Measurements from ENCODE around the gene SCYGR3. TPM values are rescaled to one million over a fixed set of nuclear protein-coding genes. Genes with fewer than 3 reads are reported as not detected.
"Not testable (repeated sequence)": the region's sequence is repeated elsewhere in the genome, so short reads cannot be mapped to it uniquely, and the experiment has no call there.

The SCYGR3 gene
- total RNA-seq, 2 donors from 2014 or later: not detected

- Mint-ChIP-seq H3K36me3 (no peaks in the 10 kb centered on the region), H3K9me3 (no peaks in the 10 kb centered on the region), H3K27ac (no peak within 1 kb of the TSS)
- no peak for ATAC-seq
- no peak for DNase-seq (ENCODE audit: low spot score in 2 of 2)
Measured at GRCh38 chr2:227617316-227618230, 2.9 kb upstream of the SCYGR3 start, which contains the start of gene SCYGR4. SCYGR4 (plus strand) TSS chr2:227617498; CDS start chr2:227617498, 0 bp downstream.

- H3K27ac Mint-ChIP-seq: no peak overlapping the region
- ATAC-seq (no peak), DNase-seq (ENCODE audit: low spot score in 2 of 2) (no peak)
- no peaks in the 10 kb centered on the region for H3K9me3 Mint-ChIP-seq
- no peaks in the 10 kb centered on the region for H3K36me3 Mint-ChIP-seq
Measured at GRCh38 chr2:227616631-227617030, 2.0 kb upstream of the SCYGR3 start.

- Mint-ChIP-seq H3K9me3 (no peaks in the 10 kb centered on the region), H3K27ac (no peak overlapping the region), H3K36me3 (no peaks in the 10 kb centered on the region)
- DNase-seq (ENCODE audit: low spot score in 2 of 2): no peak
- ATAC-seq: no peak
Measured at GRCh38 chr2:227615906-227616305, 1.3 kb upstream of the SCYGR3 start.

- Mint-ChIP-seq H3K9me3 (no peaks in the 10 kb centered on the region), H3K36me3 (no peaks in the 10 kb centered on the region), H3K27ac (no peak overlapping the region)
- DNase-seq (ENCODE audit: low spot score in 2 of 2) (no peak), ATAC-seq (no peak)
Measured at GRCh38 chr2:227615181-227615580, 541 bp upstream of the SCYGR3 start.

- no peak overlapping the region for H3K27ac Mint-ChIP-seq
- H3K36me3 Mint-ChIP-seq: no peaks in the 10 kb centered on the region
- DNase-seq (ENCODE audit: low spot score in 2 of 2) (no peak), ATAC-seq (no peak)
- no peaks in the 10 kb centered on the region for H3K9me3 Mint-ChIP-seq
Measured at GRCh38 chr2:227614246-227614645, 394 bp downstream of the SCYGR3 start.

- H3K36me3 Mint-ChIP-seq: no peaks in the 10 kb centered on the region
- DNase-seq (ENCODE audit: low spot score in 2 of 2) (no peak), ATAC-seq (no peak)
- no peaks in the 10 kb centered on the region for H3K9me3 Mint-ChIP-seq
- H3K27ac Mint-ChIP-seq: no peak overlapping the region
Measured at GRCh38 chr2:227613272-227613660, 1.4 kb downstream of the SCYGR3 start.

- Mint-ChIP-seq H3K9me3 (no peaks in the 10 kb centered on the region), H3K27ac (no peak overlapping the region), H3K36me3 (no peaks in the 10 kb centered on the region)
- ATAC-seq: no peak
- DNase-seq (ENCODE audit: low spot score in 2 of 2): no peak
Measured at GRCh38 chr2:227612546-227613271, 1.9 kb downstream of the SCYGR3 start.

GRCh38 chr2:227610123-227610522, 4.5 kb downstream of the SCYGR3 start:
- H3K27ac Mint-ChIP-seq: no peak overlapping the region
- DNase-seq (ENCODE audit: low spot score in 2 of 2) (no peak), ATAC-seq (no peak)
- no peaks in the 10 kb centered on the region for H3K9me3 Mint-ChIP-seq
- no peaks in the 10 kb centered on the region for H3K36me3 Mint-ChIP-seq

- Mint-ChIP-seq H3K27ac (no peak overlapping the region), H3K36me3 (no peaks in the 10 kb centered on the region), H3K9me3 (no peaks in the 10 kb centered on the region)
- ATAC-seq (no peak), DNase-seq (ENCODE audit: low spot score in 2 of 2) (no peak)
Measured at GRCh38 chr2:227608561-227609338, 5.9 kb downstream of the SCYGR3 start.

- no peak overlapping the region for H3K27ac Mint-ChIP-seq
- ATAC-seq: no peak
Measured at GRCh38 chr2:227607941-227608340, 6.7 kb downstream of the SCYGR3 start.

GRCh38 chr2:227606476-227606875, 8.2 kb downstream of the SCYGR3 start:
- Mint-ChIP-seq H3K27ac (no peak overlapping the region), H3K36me3 (no peaks in the 10 kb centered on the region), H3K9me3 (no peaks in the 10 kb centered on the region)
- ATAC-seq: no peak
- DNase-seq (ENCODE audit: low spot score in 2 of 2): no peak

More at GRCh38 chr2:227607941-227608340, 6.7 kb downstream of the SCYGR3 start:
- no peak for DNase-seq (ENCODE audit: low spot score in 2 of 2)
- no peaks in the 10 kb centered on the region for H3K36me3 Mint-ChIP-seq
- H3K9me3 Mint-ChIP-seq: no peaks in the 10 kb centered on the region

- H3K9me3 Mint-ChIP-seq: no peaks in the 10 kb centered on the region
- H3K27ac Mint-ChIP-seq: no peak overlapping the region
- DNase-seq (ENCODE audit: low spot score in 2 of 2): no peak
- no peak for ATAC-seq
- H3K36me3 Mint-ChIP-seq: no peaks in the 10 kb centered on the region
Measured at GRCh38 chr2:227602358-227602757, 12.3 kb downstream of the SCYGR3 start.

- H3K9me3 Mint-ChIP-seq; DNase-seq (ENCODE audit: low spot score in 2 of 2); H3K36me3 Mint-ChIP-seq; ATAC-seq; H3K27ac Mint-ChIP-seq: not testable (repeated sequence)
Measured at GRCh38 chr2:227598835-227599503, 15.7 kb downstream of the SCYGR3 start, which contains the start of gene SCYGR2. SCYGR2 (plus strand) TSS chr2:227598893; CDS start chr2:227598893, 0 bp downstream.

GRCh38 chr2:227597998-227598397, 16.6 kb downstream of the SCYGR3 start:
- no peaks in the 10 kb centered on the region for H3K36me3 Mint-ChIP-seq
- no peak overlapping the region for H3K27ac Mint-ChIP-seq
- ATAC-seq: no peak
- DNase-seq (ENCODE audit: low spot score in 2 of 2): no peak
- no peaks in the 10 kb centered on the region for H3K9me3 Mint-ChIP-seq

GRCh38 chr2:227597036-227597435, 17.6 kb downstream of the SCYGR3 start:
- Mint-ChIP-seq H3K36me3 (no peaks in the 10 kb centered on the region), H3K27ac (no peak overlapping the region), H3K9me3 (no peaks in the 10 kb centered on the region)
- ATAC-seq (no peak), DNase-seq (ENCODE audit: low spot score in 2 of 2) (no peak)

- DNase-seq (ENCODE audit: low spot score in 2 of 2): no peak
Measured at GRCh38 chr2:227595797-227596196, 18.8 kb downstream of the SCYGR3 start.

More at GRCh38 chr2:227595797-227596196, 18.8 kb downstream of the SCYGR3 start:
- Mint-ChIP-seq H3K27ac (no peak overlapping the region), H3K9me3 (no peaks in the 10 kb centered on the region), H3K36me3 (no peaks in the 10 kb centered on the region)
- no peak for ATAC-seq

All from activated naive CD4-positive, alpha-beta T cell treated with anti-CD3 and anti-CD28 coated beads, Interleukin-2, amount 50 U/mL, for 72 hours (primary cell).